OCI-LY1 (cell line): Measurements from ENCODE around the gene C13orf46.

Source experiments
- H2AFZ ChIP-seq: fragments of 200-600 bp; sonication (generic), shearing (Covaris generic); 2 replicates; pipeline ENCODE4 v1.6.0; 2014; ENCODE audit warnings: antibody characterized with exemption, mild to moderate bottlenecking, low read length
- H3F3A ChIP-seq: fragments of 200-600 bp; sonication (generic), shearing (Covaris generic); 2 replicates; pipeline ENCODE4 v1.6.0; 2014; ENCODE audit warnings: mild to moderate bottlenecking, antibody characterized with exemption, low read length, moderate library complexity; ENCODE audit not compliant: insufficient read depth
- H3K27ac ChIP-seq: fragments of 200-600 bp; sonication (generic); 2 replicates; pipeline ENCODE4 v1.5.1; 2014; ENCODE audit warnings: low read length, mixed run types, mild to moderate bottlenecking, low read depth; ENCODE audit not compliant: poor library complexity, severe bottlenecking
- H3K27me3 ChIP-seq: fragments of 200-600 bp; sonication (generic); 2 replicates; pipeline ENCODE4 v1.6.0; 2014; ENCODE audit warnings: antibody characterized with exemption, mild to moderate bottlenecking, low read length, moderate library complexity; ENCODE audit not compliant: insufficient read depth
- H3K36me3 ChIP-seq: fragments of 200-600 bp; sonication (generic); 2 replicates; pipeline ENCODE4 v1.6.1; 2014; ENCODE audit warnings: mild to moderate bottlenecking, antibody characterized with exemption, low read length, moderate library complexity, mixed read lengths; ENCODE audit not compliant: insufficient read depth
- H3K4me1 ChIP-seq: fragments of 200-600 bp; sonication (generic); 2 replicates; pipeline ENCODE4 v1.5.1; 2014; ENCODE audit warnings: mild to moderate bottlenecking, low read length, moderate library complexity; ENCODE audit not compliant: insufficient read depth, severe bottlenecking
- H3K4me2 ChIP-seq: fragments of 200-600 bp; sonication (generic), shearing (Covaris generic); 2 replicates; pipeline ENCODE4 v1.6.1; 2014; ENCODE audit warnings: low read length
- H3K4me3 ChIP-seq: fragments of 200-600 bp; sonication (generic); 2 replicates; pipeline ENCODE4 v1.5.1; 2014; ENCODE audit warnings: low read length, low read depth, mild to moderate bottlenecking, mixed read lengths; ENCODE audit not compliant: poor library complexity, severe bottlenecking
- H3K79me2 ChIP-seq: fragments of 200-600 bp; shearing (Covaris generic); 2 replicates; pipeline ENCODE4 v1.6.1; 2016; ENCODE audit warnings: mixed run types, low read length, mixed read lengths; ENCODE audit not compliant: insufficient read depth
- H3K9ac ChIP-seq: fragments of 200-600 bp; sonication (generic), shearing (Covaris generic); 2 replicates; pipeline ENCODE4 v1.6.1; 2014; ENCODE audit warnings: mild to moderate bottlenecking, low read length, mixed read lengths
- H3K9me2 ChIP-seq: fragments of 200-600 bp; sonication (generic), shearing (Covaris generic); 2 replicates; pipeline ENCODE4 v1.6.1; 2014; ENCODE audit warnings: low read depth, mild to moderate bottlenecking, low read length, mixed read lengths
- H3K9me3 ChIP-seq: fragments of 200-600 bp; shearing (Covaris generic); 2 replicates; pipeline ENCODE4 v1.6.1; 2014; ENCODE audit warnings: low read length, mixed read lengths
- H4K20me1 ChIP-seq: fragments of 200-600 bp; sonication (generic), shearing (Covaris generic); 2 replicates; pipeline ENCODE4 v1.6.0; 2016; ENCODE audit warnings: mild to moderate bottlenecking, low read length; ENCODE audit not compliant: insufficient read depth
- EZH2 ChIP-seq: fragments of 200-600 bp; sonication (generic), shearing (Covaris generic); IDR thresholded peaks from 2 replicates; pipeline ENCODE4 v1.8.0; 2017; ENCODE audit warnings: borderline replicate concordance, mixed run types, mild to moderate bottlenecking, antibody characterized with exemption, low read length, moderate library complexity, mixed read lengths
- TF ChIP-seq, protein P1 (sequence below): fragments of 200-600 bp; sonication (generic), shearing (Covaris generic); IDR thresholded peaks from 2 replicates; pipeline ENCODE4 v1.5.1; 2017; ENCODE audit warnings: mild to moderate bottlenecking, antibody characterized with exemption, low read length, moderate library complexity, mixed read lengths

The C13orf46 gene

DNA sequence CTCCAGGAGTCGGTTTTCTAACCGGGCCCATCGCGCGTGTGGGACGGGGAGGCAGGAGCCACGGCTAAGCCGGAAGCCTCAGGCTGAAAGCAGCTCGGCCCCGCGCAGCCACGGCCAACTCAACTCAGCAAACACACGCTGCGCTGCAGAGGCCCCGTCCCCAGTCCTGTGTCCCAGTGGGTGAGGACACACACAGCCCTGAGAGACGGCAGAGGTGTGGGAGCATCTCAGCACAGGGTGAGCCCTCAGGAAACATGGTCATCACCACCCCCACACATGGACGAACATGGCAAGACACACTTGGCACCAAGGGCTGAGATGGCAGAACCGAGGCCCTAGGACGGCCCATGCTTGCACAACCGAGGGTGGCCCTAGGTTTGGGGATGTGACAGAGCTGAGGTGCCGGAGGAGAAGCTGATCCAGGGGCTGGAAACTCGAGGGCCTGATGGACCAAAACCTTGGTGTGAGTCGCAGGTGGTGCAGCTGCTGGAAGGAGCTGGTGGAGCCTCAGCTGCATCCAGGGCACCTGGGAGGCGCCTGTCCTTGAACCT, 29.0 kb upstream of the C13orf46 start:
- no peaks in the 10 kb centered on the region for H3K9me2 ChIP-seq
- peaks cover 59% of the 10 kb centered on the region; the same call in 1 of the 2 replicates for H3K36me3 ChIP-seq
- no peaks in the 10 kb centered on the region for H3K9me3 ChIP-seq
- H4K20me1 ChIP-seq: no peaks in the 10 kb centered on the region
- no peaks in the 10 kb centered on the region for H3K79me2 ChIP-seq
- no peak overlapping the region for H2AFZ ChIP-seq
- no peak overlapping the region for H3K4me3 ChIP-seq
- H3K27ac ChIP-seq: no peak overlapping the region
- H3K4me2 ChIP-seq: no peak overlapping the region
- H3K27me3 ChIP-seq: no peaks in the 10 kb centered on the region
- peaks cover 9% of the 10 kb centered on the region; the same call in 1 of the 2 replicates for H3F3A ChIP-seq
- no peak for TF ChIP-seq EZH2
- TF ChIP-seq, protein P1, sequence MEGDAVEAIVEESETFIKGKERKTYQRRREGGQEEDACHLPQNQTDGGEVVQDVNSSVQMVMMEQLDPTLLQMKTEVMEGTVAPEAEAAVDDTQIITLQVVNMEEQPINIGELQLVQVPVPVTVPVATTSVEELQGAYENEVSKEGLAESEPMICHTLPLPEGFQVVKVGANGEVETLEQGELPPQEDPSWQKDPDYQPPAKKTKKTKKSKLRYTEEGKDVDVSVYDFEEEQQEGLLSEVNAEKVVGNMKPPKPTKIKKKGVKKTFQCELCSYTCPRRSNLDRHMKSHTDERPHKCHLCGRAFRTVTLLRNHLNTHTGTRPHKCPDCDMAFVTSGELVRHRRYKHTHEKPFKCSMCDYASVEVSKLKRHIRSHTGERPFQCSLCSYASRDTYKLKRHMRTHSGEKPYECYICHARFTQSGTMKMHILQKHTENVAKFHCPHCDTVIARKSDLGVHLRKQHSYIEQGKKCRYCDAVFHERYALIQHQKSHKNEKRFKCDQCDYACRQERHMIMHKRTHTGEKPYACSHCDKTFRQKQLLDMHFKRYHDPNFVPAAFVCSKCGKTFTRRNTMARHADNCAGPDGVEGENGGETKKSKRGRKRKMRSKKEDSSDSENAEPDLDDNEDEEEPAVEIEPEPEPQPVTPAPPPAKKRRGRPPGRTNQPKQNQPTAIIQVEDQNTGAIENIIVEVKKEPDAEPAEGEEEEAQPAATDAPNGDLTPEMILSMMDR: no peak
- no peak overlapping the region for H3K9ac ChIP-seq
- no peaks in the 10 kb centered on the region for H3K4me1 ChIP-seq

DNA sequence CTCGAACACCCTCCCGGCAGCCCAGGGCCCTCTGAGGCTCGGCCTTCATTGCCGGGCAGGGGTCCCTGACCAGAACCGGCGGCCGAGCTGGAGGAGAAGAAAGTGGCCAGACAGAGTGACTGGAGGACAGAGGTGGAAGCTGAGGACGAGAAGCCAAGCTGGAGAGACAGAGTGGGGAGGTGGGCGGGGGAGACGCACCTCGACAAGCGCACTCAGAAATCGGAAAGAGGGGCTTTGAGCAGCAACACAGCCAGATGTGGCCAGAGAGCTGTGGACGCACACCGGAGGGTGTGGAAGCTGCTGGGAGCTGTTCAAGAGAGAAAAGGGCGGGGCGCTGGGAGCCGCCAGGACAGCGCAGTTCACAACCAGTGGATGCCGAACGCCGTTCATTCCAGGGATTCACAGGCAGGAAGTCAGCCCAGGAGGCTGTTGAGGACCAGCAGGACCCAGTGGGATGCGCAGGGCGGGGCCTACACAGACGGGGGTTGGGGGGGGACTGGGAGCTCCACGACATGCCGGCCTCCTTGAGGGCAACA, 28.2 kb upstream of the C13orf46 start:
- H3K9me2 ChIP-seq: no peaks in the 10 kb centered on the region
- no peak overlapping the region for H3K4me3 ChIP-seq
- peaks cover 66% of the 10 kb centered on the region; the same call in 1 of the 2 replicates for H3K36me3 ChIP-seq
- no peak overlapping the region for H3K9ac ChIP-seq
- no peaks in the 10 kb centered on the region for H3K27me3 ChIP-seq
- H3F3A ChIP-seq: peaks cover 9% of the 10 kb centered on the region; the same call in 1 of the 2 replicates
- H3K9me3 ChIP-seq: no peaks in the 10 kb centered on the region
- TF ChIP-seq, protein P1: no peak
- TF ChIP-seq EZH2: no peak
- H2AFZ ChIP-seq: no peak overlapping the region
- no peaks in the 10 kb centered on the region for H3K79me2 ChIP-seq
- H3K4me2 ChIP-seq: no peak overlapping the region
- no peaks in the 10 kb centered on the region for H3K4me1 ChIP-seq
- no peaks in the 10 kb centered on the region for H4K20me1 ChIP-seq
- H3K27ac ChIP-seq: no peak overlapping the region

DNA sequence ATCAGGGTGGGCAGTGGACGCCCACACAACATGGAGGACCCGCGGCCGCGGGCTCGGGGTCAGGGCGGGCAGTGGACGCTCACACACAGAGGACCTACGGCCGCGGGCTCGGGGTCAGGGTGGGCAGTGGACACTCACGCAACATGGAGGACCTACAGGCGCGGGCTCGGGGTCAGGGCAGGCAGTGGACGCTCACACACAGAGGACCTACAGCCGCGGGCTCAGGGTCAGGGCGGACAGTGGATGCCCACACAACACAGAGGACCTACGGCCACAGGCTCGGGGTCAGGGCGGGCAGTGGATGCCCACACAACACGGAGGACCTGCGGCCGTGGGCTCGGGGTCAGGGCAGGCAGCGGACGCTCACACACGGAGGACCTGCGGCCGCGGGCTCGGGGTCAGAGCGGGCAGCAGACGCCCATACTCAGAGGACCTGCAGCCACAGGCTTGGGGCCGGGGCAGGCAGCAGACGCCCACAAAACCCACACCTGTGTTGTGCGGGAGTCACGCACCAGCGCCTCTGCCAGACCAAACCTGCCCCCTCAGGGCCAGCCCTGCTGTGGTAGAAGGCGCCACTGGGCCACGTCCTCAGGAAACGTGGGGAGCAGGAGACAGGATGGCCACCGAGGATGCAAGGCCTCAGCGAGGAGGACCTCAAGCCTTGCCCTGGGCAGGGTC, 27.6 kb upstream of the C13orf46 start:
- H2AFZ ChIP-seq: no peak overlapping the region
- peaks cover 72% of the 10 kb centered on the region; the same call in 1 of the 2 replicates for H3K36me3 ChIP-seq
- no peaks in the 10 kb centered on the region for H3K9me3 ChIP-seq
- H3F3A ChIP-seq: peaks cover 9% of the 10 kb centered on the region; the same call in 1 of the 2 replicates
- no peak overlapping the region for H3K4me3 ChIP-seq
- no peaks in the 10 kb centered on the region for H3K4me1 ChIP-seq
- H3K27me3 ChIP-seq: no peaks in the 10 kb centered on the region
- H3K79me2 ChIP-seq: no peaks in the 10 kb centered on the region
- H3K27ac ChIP-seq: no peak overlapping the region
- no peaks in the 10 kb centered on the region for H3K9me2 ChIP-seq
- no peaks in the 10 kb centered on the region for H4K20me1 ChIP-seq
- TF ChIP-seq EZH2: no peak
- TF ChIP-seq, protein P1: no peak
- H3K4me2 ChIP-seq: no peak overlapping the region
- H3K9ac ChIP-seq: no peak overlapping the region
